ENCODE measurements around the gene SPTBN1.

The SPTBN1 gene

GRCh38 chr2:54434711-54435110, 21.4 kb upstream of the SPTBN1 start:
- H3K9ac ChIP-seq (ENCODE audit: low read length), result no peak overlapping the region
- no peaks in the 10 kb centered on the region for H3K27me3 ChIP-seq (ENCODE audit: low read depth, low read length)
- no peaks in the 10 kb centered on the region for H3K79me2 ChIP-seq (ENCODE audit: low read length)
- no peak overlapping the region for H3K4me3 ChIP-seq (ENCODE audit: low read length)
- H4K20me1 ChIP-seq (ENCODE audit: insufficient read depth, low read length), result no peaks in the 10 kb centered on the region
- H3K27ac ChIP-seq (ENCODE audit: low read length), result no peak overlapping the region
- no peaks in the 10 kb centered on the region for H3K36me3 ChIP-seq (replicated peaks; ENCODE audit: low read depth, low read length)
- TF ChIP-seq CTCF (IDR thresholded peaks at IDR 0.05; ENCODE audit: low read depth, low read length) (no peak), EZH2phosphoT487 (IDR thresholded peaks at IDR 0.05; ENCODE audit: low read depth) (no peak)
- no peaks in the 10 kb centered on the region for H3K9me3 ChIP-seq (ENCODE audit: insufficient read depth, low read length)
- H2AFZ ChIP-seq (ENCODE audit: low read depth, low read length), result no peak overlapping the region
- no peak overlapping the region for H3K4me2 ChIP-seq (ENCODE audit: low read length)
- peaks cover 4% of the 10 kb centered on the region for H3K4me1 ChIP-seq (ENCODE audit: low read length)

- no peak for TF ChIP-seq EZH2phosphoT487 (IDR thresholded peaks at IDR 0.05; ENCODE audit: low read depth)
- TF ChIP-seq CTCF (IDR thresholded peaks at IDR 0.05; ENCODE audit: low read depth, low read length), result no peak
- Histone ChIP-seq H3K4me3 (ENCODE audit: low read length) (no peak overlapping the region), H3K9me3 (ENCODE audit: insufficient read depth, low read length) (no peaks in the 10 kb centered on the region)
Observed at GRCh38 chr2:54435325-54436226, 20.6 kb upstream of the SPTBN1 start.

GRCh38 chr2:54437588-54437987, 18.5 kb upstream of the SPTBN1 start:
- peaks cover 4% of the 10 kb centered on the region for H3K4me1 ChIP-seq (ENCODE audit: low read length)
- H3K9ac ChIP-seq (ENCODE audit: low read length), result no peak overlapping the region
- H3K36me3 ChIP-seq (replicated peaks; ENCODE audit: low read depth, low read length), result no peaks in the 10 kb centered on the region
- H3K9me3 ChIP-seq (ENCODE audit: insufficient read depth, low read length), result no peaks in the 10 kb centered on the region
- no peaks in the 10 kb centered on the region for H4K20me1 ChIP-seq (ENCODE audit: insufficient read depth, low read length)
- TF ChIP-seq CTCF (IDR thresholded peaks at IDR 0.05; ENCODE audit: low read depth, low read length) (no peak), EZH2phosphoT487 (IDR thresholded peaks at IDR 0.05; ENCODE audit: low read depth) (no peak)
- no peak overlapping the region for H3K27ac ChIP-seq (ENCODE audit: low read length)
- no peaks in the 10 kb centered on the region for H3K27me3 ChIP-seq (ENCODE audit: low read depth, low read length)
- no peak overlapping the region for H3K4me2 ChIP-seq (ENCODE audit: low read length)
- no peaks in the 10 kb centered on the region for H3K79me2 ChIP-seq (ENCODE audit: low read length)
- no peak overlapping the region for H2AFZ ChIP-seq (ENCODE audit: low read depth, low read length)
- H3K4me3 ChIP-seq (ENCODE audit: low read length), result no peak overlapping the region

More at GRCh38 chr2:54435325-54436226, 20.6 kb upstream of the SPTBN1 start:
- Histone ChIP-seq H3K36me3 (replicated peaks; ENCODE audit: low read depth, low read length) (no peaks in the 10 kb centered on the region), H4K20me1 (ENCODE audit: insufficient read depth, low read length) (no peaks in the 10 kb centered on the region), H3K79me2 (ENCODE audit: low read length) (no peaks in the 10 kb centered on the region), H2AFZ (ENCODE audit: low read depth, low read length) (no peak overlapping the region), H3K4me2 (ENCODE audit: low read length) (no peak overlapping the region), H3K4me1 (ENCODE audit: low read length) (peaks cover 4% of the 10 kb centered on the region), H3K27me3 (ENCODE audit: low read depth, low read length) (no peaks in the 10 kb centered on the region), H3K9ac (ENCODE audit: low read length) (no peak overlapping the region), H3K27ac (ENCODE audit: low read length) (no peak overlapping the region)

- Histone ChIP-seq H2AFZ (ENCODE audit: low read depth, low read length) (no peak overlapping the region), H3K9me3 (ENCODE audit: insufficient read depth, low read length) (no peaks in the 10 kb centered on the region), H3K27ac (ENCODE audit: low read length) (no peak overlapping the region), H3K4me2 (ENCODE audit: low read length) (no peak overlapping the region), H3K9ac (ENCODE audit: low read length) (no peak overlapping the region), H3K27me3 (ENCODE audit: low read depth, low read length) (no peaks in the 10 kb centered on the region), H3K4me1 (ENCODE audit: low read length) (peaks cover 4% of the 10 kb centered on the region), H4K20me1 (ENCODE audit: insufficient read depth, low read length) (no peaks in the 10 kb centered on the region), H3K36me3 (replicated peaks; ENCODE audit: low read depth, low read length) (no peaks in the 10 kb centered on the region), H3K79me2 (ENCODE audit: low read length) (no peaks in the 10 kb centered on the region), H3K4me3 (ENCODE audit: low read length) (no peak overlapping the region)
- no peak for TF ChIP-seq CTCF (IDR thresholded peaks at IDR 0.05; ENCODE audit: low read depth, low read length)
- TF ChIP-seq EZH2phosphoT487 (IDR thresholded peaks at IDR 0.05; ENCODE audit: low read depth), result no peak
Observed at GRCh38 chr2:54438271-54438670, 17.9 kb upstream of the SPTBN1 start.
